ENCODE results near the gene ANKRD44.

Gene ANKRD44

DNA sequence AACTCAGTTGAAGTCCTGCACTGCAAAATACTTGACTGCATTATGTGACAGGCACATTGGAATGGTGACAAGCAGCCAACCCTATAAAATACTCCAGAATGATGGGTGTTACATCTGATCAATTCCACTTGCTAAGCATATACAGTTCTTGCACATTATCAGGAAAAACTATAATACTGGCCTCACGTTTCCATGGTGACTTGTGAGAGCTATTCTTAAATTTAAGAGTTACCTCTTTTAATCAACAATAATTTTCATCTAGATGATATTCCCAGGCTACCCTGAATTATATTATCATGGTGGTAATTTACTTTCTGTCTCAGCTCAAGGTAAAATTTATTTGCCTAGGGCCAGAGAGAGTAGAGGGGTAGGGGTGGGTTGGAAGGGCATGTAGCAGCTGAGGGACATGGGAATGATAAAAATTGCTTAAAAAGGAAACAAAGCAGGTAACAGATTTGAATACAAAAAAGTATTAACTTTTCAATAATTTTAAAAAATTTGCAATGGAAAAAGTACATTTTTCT lies 251.7 kb downstream of the ANKRD44 start:
- Histone ChIP-seq H3K4me3 (ENCODE audit: low read depth in 1 of 2, low read length in 2 of 2) (no peak overlapping the region), H3K27me3 (ENCODE audit: insufficient read depth, low read length, poor library complexity) (no peaks in the 10 kb centered on the region), H3K9me3 (ENCODE audit: insufficient read depth, low read length, severe bottlenecking) (peaks cover 24% of the 10 kb centered on the region), H4K20me1 (ENCODE audit: insufficient read depth, low read length) (no peaks in the 10 kb centered on the region), H3K79me2 (ENCODE audit: insufficient read depth, low read length) (no peaks in the 10 kb centered on the region), H3K4me2 (ENCODE audit: insufficient read depth, low read length) (no peak overlapping the region), H3K4me1 (ENCODE audit: insufficient read depth, low read length) (no peaks in the 10 kb centered on the region), H3K27ac (ENCODE audit: low read length) (no peak overlapping the region), H2AFZ (ENCODE audit: low read depth, low read length) (no peak overlapping the region), H3K36me3 (ENCODE audit: insufficient read depth, low read length) (peaks cover 27% of the 10 kb centered on the region), H3K9ac (ENCODE audit: low read depth, low read length) (no peak overlapping the region)
- DNase-seq (no peak), ATAC-seq (ENCODE audit: insufficient read depth, low read depth) (no peak)
- TF ChIP-seq, protein P1, sequence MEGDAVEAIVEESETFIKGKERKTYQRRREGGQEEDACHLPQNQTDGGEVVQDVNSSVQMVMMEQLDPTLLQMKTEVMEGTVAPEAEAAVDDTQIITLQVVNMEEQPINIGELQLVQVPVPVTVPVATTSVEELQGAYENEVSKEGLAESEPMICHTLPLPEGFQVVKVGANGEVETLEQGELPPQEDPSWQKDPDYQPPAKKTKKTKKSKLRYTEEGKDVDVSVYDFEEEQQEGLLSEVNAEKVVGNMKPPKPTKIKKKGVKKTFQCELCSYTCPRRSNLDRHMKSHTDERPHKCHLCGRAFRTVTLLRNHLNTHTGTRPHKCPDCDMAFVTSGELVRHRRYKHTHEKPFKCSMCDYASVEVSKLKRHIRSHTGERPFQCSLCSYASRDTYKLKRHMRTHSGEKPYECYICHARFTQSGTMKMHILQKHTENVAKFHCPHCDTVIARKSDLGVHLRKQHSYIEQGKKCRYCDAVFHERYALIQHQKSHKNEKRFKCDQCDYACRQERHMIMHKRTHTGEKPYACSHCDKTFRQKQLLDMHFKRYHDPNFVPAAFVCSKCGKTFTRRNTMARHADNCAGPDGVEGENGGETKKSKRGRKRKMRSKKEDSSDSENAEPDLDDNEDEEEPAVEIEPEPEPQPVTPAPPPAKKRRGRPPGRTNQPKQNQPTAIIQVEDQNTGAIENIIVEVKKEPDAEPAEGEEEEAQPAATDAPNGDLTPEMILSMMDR (IDR thresholded peaks at IDR 0.05; ENCODE audit: borderline replicate concordance, extremely low read depth, low read length, poor library complexity, severe bottlenecking) = no peak
- no peak for TF ChIP-seq EZH2 (IDR thresholded peaks at IDR 0.05; ENCODE audit: borderline replicate concordance, low read depth, low read length, severe bottlenecking)

DNA sequence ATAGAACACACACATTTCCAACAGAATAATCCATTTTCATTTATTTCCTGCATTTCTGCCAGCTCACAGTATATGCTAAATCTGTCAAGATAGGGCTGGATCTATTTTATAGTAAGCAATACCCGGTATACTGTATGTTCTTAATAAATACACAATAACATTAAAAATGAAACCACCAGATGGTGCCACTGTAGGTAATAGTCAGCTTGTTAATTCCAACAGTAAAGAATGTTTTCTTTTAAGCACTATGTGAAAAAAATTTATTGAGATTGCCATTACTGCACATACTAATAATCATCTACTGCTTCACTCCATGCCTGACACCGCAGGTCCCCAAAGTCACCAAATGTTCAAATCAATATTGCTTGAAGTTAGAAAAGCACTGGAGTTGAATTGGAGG lies 252.6 kb downstream of the ANKRD44 start:
- Histone ChIP-seq H2AFZ (ENCODE audit: low read depth, low read length) (no peak overlapping the region), H3K4me1 (ENCODE audit: insufficient read depth, low read length) (peaks cover 9% of the 10 kb centered on the region), H3K9ac (ENCODE audit: low read depth, low read length) (no peak overlapping the region), H3K4me2 (ENCODE audit: insufficient read depth, low read length) (no peak overlapping the region), H3K79me2 (ENCODE audit: insufficient read depth, low read length) (no peaks in the 10 kb centered on the region), H3K4me3 (ENCODE audit: low read depth in 1 of 2, low read length in 2 of 2) (no peak overlapping the region), H3K27me3 (ENCODE audit: insufficient read depth, low read length, poor library complexity) (no peaks in the 10 kb centered on the region), H3K27ac (ENCODE audit: low read length) (no peak overlapping the region), H3K36me3 (ENCODE audit: insufficient read depth, low read length) (peaks cover 27% of the 10 kb centered on the region), H3K9me3 (ENCODE audit: insufficient read depth, low read length, severe bottlenecking) (peaks cover 24% of the 10 kb centered on the region), H4K20me1 (ENCODE audit: insufficient read depth, low read length) (no peaks in the 10 kb centered on the region)
- DNase-seq (no peak), ATAC-seq (ENCODE audit: insufficient read depth, low read depth) (no peak)
- TF ChIP-seq, protein P1 (IDR thresholded peaks at IDR 0.05; ENCODE audit: borderline replicate concordance, extremely low read depth, low read length, poor library complexity, severe bottlenecking) = no peak
- TF ChIP-seq EZH2 (IDR thresholded peaks at IDR 0.05; ENCODE audit: borderline replicate concordance, low read depth, low read length, severe bottlenecking) = no peak

DNA sequence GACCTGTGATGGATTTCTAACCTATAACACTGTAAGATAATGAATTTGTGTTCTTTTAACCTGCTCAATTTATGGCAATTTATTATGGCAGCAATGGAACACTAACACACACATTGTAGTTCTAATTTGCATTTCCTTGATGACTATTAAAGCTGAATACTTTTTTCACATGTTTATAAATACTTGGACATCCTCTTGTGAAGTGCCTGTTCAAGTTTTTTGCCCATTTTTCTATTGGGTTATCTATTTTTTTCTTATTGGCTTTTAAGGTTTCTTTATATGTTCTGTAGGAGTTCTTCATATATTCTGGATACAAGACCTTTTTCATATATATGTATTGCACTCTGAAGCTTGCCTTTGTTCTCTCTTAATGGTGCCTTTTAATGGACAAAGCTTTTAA lies 255.5 kb downstream of the ANKRD44 start:
- peaks cover 28% of the 10 kb centered on the region for H3K4me1 ChIP-seq (ENCODE audit: insufficient read depth, low read length)
- no peak overlapping the region for H3K27ac ChIP-seq (ENCODE audit: low read length)
- peaks cover 16% of the 10 kb centered on the region for H3K9me3 ChIP-seq (ENCODE audit: insufficient read depth, low read length, severe bottlenecking)
- ATAC-seq (ENCODE audit: insufficient read depth, low read depth) (no peak), DNase-seq (no peak)
- no peak overlapping the region for H3K4me3 ChIP-seq (ENCODE audit: low read depth in 1 of 2, low read length in 2 of 2)
- H4K20me1 ChIP-seq (ENCODE audit: insufficient read depth, low read length) = no peaks in the 10 kb centered on the region
- H3K9ac ChIP-seq (ENCODE audit: low read depth, low read length) = no peak overlapping the region
- H3K79me2 ChIP-seq (ENCODE audit: insufficient read depth, low read length) = no peaks in the 10 kb centered on the region
- H3K4me2 ChIP-seq (ENCODE audit: insufficient read depth, low read length) = no peak overlapping the region
- no peaks in the 10 kb centered on the region for H3K27me3 ChIP-seq (ENCODE audit: insufficient read depth, low read length, poor library complexity)
- H2AFZ ChIP-seq (ENCODE audit: low read depth, low read length) = no peak overlapping the region
- peaks cover 14% of the 10 kb centered on the region for H3K36me3 ChIP-seq (ENCODE audit: insufficient read depth, low read length)
- TF ChIP-seq, protein P1 (IDR thresholded peaks at IDR 0.05; ENCODE audit: borderline replicate concordance, extremely low read depth, low read length, poor library complexity, severe bottlenecking) = no peak
- TF ChIP-seq EZH2 (IDR thresholded peaks at IDR 0.05; ENCODE audit: borderline replicate concordance, low read depth, low read length, severe bottlenecking) = no peak

DNA sequence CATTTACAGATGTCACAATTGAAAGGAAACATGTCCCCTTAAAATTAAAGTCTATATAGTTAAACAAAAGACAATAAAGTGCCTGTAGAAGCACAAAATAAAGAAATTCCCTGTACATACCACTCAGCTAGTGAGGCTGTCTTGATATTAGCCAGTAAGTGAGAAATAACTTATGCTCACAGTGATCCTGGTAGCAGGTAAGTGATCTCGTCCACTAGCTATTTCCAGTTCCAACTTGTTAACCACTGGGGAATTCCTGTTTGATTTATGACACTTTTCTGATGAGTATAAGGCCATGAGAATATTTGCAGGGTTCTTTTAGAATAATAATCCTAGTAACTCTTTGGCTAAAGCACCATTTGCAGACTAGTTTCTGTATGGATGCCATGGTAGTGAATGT lies 256.1 kb downstream of the ANKRD44 start:
- H3K27ac ChIP-seq (ENCODE audit: low read length) = no peak overlapping the region
- ATAC-seq (ENCODE audit: insufficient read depth, low read depth) = no peak
- H2AFZ ChIP-seq (ENCODE audit: low read depth, low read length) = no peak overlapping the region
- H3K9me3 ChIP-seq (ENCODE audit: insufficient read depth, low read length, severe bottlenecking) = peaks cover 16% of the 10 kb centered on the region
- no peak overlapping the region for H3K4me3 ChIP-seq (ENCODE audit: low read depth in 1 of 2, low read length in 2 of 2)
- H3K4me1 ChIP-seq (ENCODE audit: insufficient read depth, low read length) = peaks cover 28% of the 10 kb centered on the region
- peaks cover 14% of the 10 kb centered on the region for H3K36me3 ChIP-seq (ENCODE audit: insufficient read depth, low read length)
- no peaks in the 10 kb centered on the region for H3K79me2 ChIP-seq (ENCODE audit: insufficient read depth, low read length)
- no peak for DNase-seq
- H4K20me1 ChIP-seq (ENCODE audit: insufficient read depth, low read length) = no peaks in the 10 kb centered on the region
- TF ChIP-seq, protein P1 (IDR thresholded peaks at IDR 0.05; ENCODE audit: borderline replicate concordance, extremely low read depth, low read length, poor library complexity, severe bottlenecking) = no peak
- TF ChIP-seq EZH2 (IDR thresholded peaks at IDR 0.05; ENCODE audit: borderline replicate concordance, low read depth, low read length, severe bottlenecking) = no peak
- no peak overlapping the region for H3K4me2 ChIP-seq (ENCODE audit: insufficient read depth, low read length)
- no peak overlapping the region for H3K9ac ChIP-seq (ENCODE audit: low read depth, low read length)
- no peaks in the 10 kb centered on the region for H3K27me3 ChIP-seq (ENCODE audit: insufficient read depth, low read length, poor library complexity)
